ENCODE results near the gene SHROOM3.

SHROOM3 gene

GRCh38 chr4:76705472-76705871 lies 270.4 kb downstream of the SHROOM3 start:
- no peak for TF ChIP-seq CTCF (IDR thresholded peaks at IDR 0.05; ENCODE audit: extremely low read depth, missing control alignments)
- no peak for DNase-seq (ENCODE audit: low spot score)

GRCh38 chr4:76706581-76706980 lies 271.6 kb downstream of the SHROOM3 start:
- no peak for TF ChIP-seq CTCF (IDR thresholded peaks at IDR 0.05; ENCODE audit: extremely low read depth, missing control alignments)
- DNase-seq (ENCODE audit: low spot score): no peak

GRCh38 chr4:76708971-76709771 lies 274.1 kb downstream of the SHROOM3 start:
- DNase-seq (ENCODE audit: low spot score): no peak
- TF ChIP-seq CTCF (IDR thresholded peaks at IDR 0.05; ENCODE audit: extremely low read depth, missing control alignments): no peak

- no peak for DNase-seq (ENCODE audit: low spot score)
- TF ChIP-seq CTCF (IDR thresholded peaks at IDR 0.05; ENCODE audit: extremely low read depth, missing control alignments): no peak
Measured at GRCh38 chr4:76709772-76710090, 274.7 kb downstream of the SHROOM3 start.

- no peak for DNase-seq (ENCODE audit: low spot score)
- no peak for TF ChIP-seq CTCF (IDR thresholded peaks at IDR 0.05; ENCODE audit: extremely low read depth, missing control alignments)
Measured at GRCh38 chr4:76712564-76712963, 277.5 kb downstream of the SHROOM3 start.

- no peak for TF ChIP-seq CTCF (IDR thresholded peaks at IDR 0.05; ENCODE audit: extremely low read depth, missing control alignments)
Measured at GRCh38 chr4:76714226-76714625, 279.2 kb downstream of the SHROOM3 start.

GRCh38 chr4:76716020-76716419 lies 281.0 kb downstream of the SHROOM3 start:
- no peak for TF ChIP-seq CTCF (IDR thresholded peaks at IDR 0.05; ENCODE audit: extremely low read depth, missing control alignments)
- no peak for DNase-seq (ENCODE audit: low spot score)

More at GRCh38 chr4:76714226-76714625, 279.2 kb downstream of the SHROOM3 start:
- no peak for DNase-seq (ENCODE audit: low spot score)
